Measurements from ENCODE around the gene SNX25. TPM values are rescaled to one million over a fixed set of nuclear protein-coding genes. Genes with fewer than 3 reads are reported as not detected.

SNX25 gene
- total and polyA plus RNA-seq, 8 donors = 4.8 to 15.0 (median 10.9) TPM

GRCh38 chr4:185249105-185249504 is 39.7 kb downstream of the SNX25 start:
- DNase-seq (no peak), FAIRE-seq (no peak), ATAC-seq (no peak)
- Histone ChIP-seq H3K27ac (no peak overlapping the region), H3K27me3 (no peaks in the 10 kb centered on the region), H3K36me3 (no peaks in the 10 kb centered on the region), H3K9me3 (no peaks in the 10 kb centered on the region), H3K4me1 (peaks cover 0 to 10% (median 3%) of the 10 kb centered on the region in 3 donors), H3K4me3 (no peak overlapping the region)
- 87 to 88% methylated on average over 2 of the region's 2 CpGs for WGBS, 2 donors
- intact Hi-C loops (cut with DNase I) = no loop called here
- TF ChIP-seq CTCF (IDR thresholded peaks at IDR 0.05) = no peak

DNA sequence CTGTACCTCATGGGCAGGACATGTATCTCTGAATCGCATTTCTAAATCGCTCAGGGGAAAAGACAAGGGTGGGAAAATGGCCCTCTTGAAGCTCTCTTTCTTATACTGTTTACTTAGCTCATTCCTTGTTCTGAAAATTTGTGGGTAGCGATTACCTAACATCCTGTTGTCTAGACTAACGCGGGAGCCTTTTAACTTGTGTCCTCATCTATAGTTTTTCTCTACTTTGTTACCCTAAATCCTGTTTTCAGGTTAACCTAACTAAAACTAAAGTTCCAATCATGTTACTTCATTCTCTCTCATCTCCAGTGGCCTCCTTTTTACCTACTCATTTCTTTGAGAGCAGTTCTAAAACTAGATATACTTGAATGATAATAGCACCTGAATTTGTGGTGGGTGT is 45.0 kb downstream of the SNX25 start:
- intact Hi-C loops (cut with DNase I) = no loop called here
- Histone ChIP-seq H3K4me1 (peaks cover 0 to 7% (median 0%) of the 10 kb centered on the region in 3 donors), H3K4me3 (no peak overlapping the region), H3K9me3 (no peaks in the 10 kb centered on the region), H3K27me3 (no peaks in the 10 kb centered on the region), H3K27ac (no peak overlapping the region), H3K36me3 (no peaks in the 10 kb centered on the region)
- TF ChIP-seq CTCF (IDR thresholded peaks at IDR 0.05) = no peak
- no peak for ATAC-seq
- DNase-seq = no peak
- WGBS, 2 donors = 90 to 92% methylated on average over 5 of the region's 5 CpGs
- no peak for FAIRE-seq

DNA sequence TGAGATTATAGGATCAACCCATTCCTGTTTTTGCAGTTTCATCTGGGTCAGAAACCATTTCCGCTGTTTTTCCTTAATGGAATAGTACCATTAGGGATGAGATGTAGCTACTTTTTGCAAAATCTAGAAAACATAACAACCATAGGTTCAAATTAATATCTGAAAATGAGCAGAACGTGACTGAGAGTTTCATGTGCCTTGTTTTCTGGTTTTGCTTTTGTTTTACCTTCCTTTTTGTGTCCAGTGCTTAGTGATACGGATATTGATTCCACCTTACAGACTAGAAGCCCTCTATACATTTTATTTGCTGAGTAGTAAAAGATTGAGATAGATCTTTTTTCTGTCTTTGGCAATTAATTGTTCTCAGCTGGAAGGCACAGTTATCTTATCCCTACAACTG is 46.5 kb downstream of the SNX25 start:
- TF ChIP-seq CTCF (IDR thresholded peaks at IDR 0.05) = no peak
- Histone ChIP-seq H3K4me1 (peaks cover 0 to 7% (median 0%) of the 10 kb centered on the region in 3 donors), H3K4me3 (no peak overlapping the region), H3K36me3 (no peaks in the 10 kb centered on the region), H3K9me3 (no peaks in the 10 kb centered on the region), H3K27me3 (no peaks in the 10 kb centered on the region), H3K27ac (no peak overlapping the region)
- ATAC-seq (no peak), FAIRE-seq (no peak), DNase-seq (no peak)
- intact Hi-C loops (cut with DNase I) = no loop called here
- WGBS, 2 donors = 50 to 94% methylated on average over 3 of the region's 3 CpGs

GRCh38 chr4:185256446-185256845 is 47.0 kb downstream of the SNX25 start:
- no peak overlapping the region for H3K27ac ChIP-seq
- WGBS, 2 donors = 92 to 96% methylated on average over 3 of the region's 3 CpGs
- no peak for TF ChIP-seq CTCF (IDR thresholded peaks at IDR 0.05)
- intact Hi-C loops (cut with DNase I) = no loop called here
- H3K4me1 ChIP-seq = peaks cover 0 to 7% (median 0%) of the 10 kb centered on the region in 3 donors
- H3K36me3 ChIP-seq = no peaks in the 10 kb centered on the region
- H3K4me3 ChIP-seq = no peak overlapping the region
- ATAC-seq (no peak), DNase-seq (no peak), FAIRE-seq (no peak)
- H3K27me3 ChIP-seq = no peaks in the 10 kb centered on the region
- no peaks in the 10 kb centered on the region for H3K9me3 ChIP-seq

- DNase-seq (no peak), ATAC-seq (no peak), FAIRE-seq (no peak)
- H3K27me3 ChIP-seq = no peaks in the 10 kb centered on the region
- TF ChIP-seq CTCF (IDR thresholded peaks at IDR 0.05) = no peak
- WGBS, 2 donors = 70 to 72% methylated on average over 3 of the region's 3 CpGs
- H3K36me3 ChIP-seq = no peaks in the 10 kb centered on the region
- H3K9me3 ChIP-seq = no peaks in the 10 kb centered on the region
- no peak overlapping the region for H3K4me3 ChIP-seq
- peaks cover 0 to 7% (median 0%) of the 10 kb centered on the region in 3 donors for H3K4me1 ChIP-seq
- intact Hi-C loops (cut with DNase I) = no loop called here
- no peak overlapping the region for H3K27ac ChIP-seq
Observed at GRCh38 chr4:185257086-185257485, 47.7 kb downstream of the SNX25 start.
